ENCODE data around the gene FSIP1.

The FSIP1 gene

GRCh38 chr15:39582286-39582976, 200.2 kb downstream of the FSIP1 start:
- no peak for DNase-seq (ENCODE audit: low spot score)

GRCh38 chr15:39581793-39582285, 200.8 kb downstream of the FSIP1 start:
- DNase-seq (ENCODE audit: low spot score), result no peak

GRCh38 chr15:39581242-39581792, 201.3 kb downstream of the FSIP1 start:
- no peak for DNase-seq (ENCODE audit: low spot score)

GRCh38 chr15:39580485-39581241, 202.0 kb downstream of the FSIP1 start, which contains the start of gene THBS1:
Gene THBS1, plus strand, starts transcription at chr15:39581079. Its CDS starts 779 bp downstream, at chr15:39581858.
- DNase-seq (ENCODE audit: low spot score), result no peak

GRCh38 chr15:39580117-39580484, 202.5 kb downstream of the FSIP1 start:
- peak; percentile 26 for DNase-seq (ENCODE audit: low spot score)

- DNase-seq (ENCODE audit: low spot score), result peak; percentile 43
Measured at GRCh38 chr15:39579487-39580116, 203.0 kb downstream of the FSIP1 start.

GRCh38 chr15:39578851-39579486, 203.7 kb downstream of the FSIP1 start:
- DNase-seq (ENCODE audit: low spot score), result no peak

GRCh38 chr15:39575180-39575579, 207.5 kb downstream of the FSIP1 start:
- no peak for DNase-seq (ENCODE audit: low spot score)

- DNase-seq (ENCODE audit: low spot score), result no peak
Measured at GRCh38 chr15:39574427-39574826, 208.2 kb downstream of the FSIP1 start.

GRCh38 chr15:39573844-39574243, 208.8 kb downstream of the FSIP1 start:
- DNase-seq (ENCODE audit: low spot score), result no peak

GRCh38 chr15:39573287-39573686, 209.4 kb downstream of the FSIP1 start:
- DNase-seq (ENCODE audit: low spot score), result no peak

GRCh38 chr15:39565851-39566250, 216.8 kb downstream of the FSIP1 start:
- DNase-seq (ENCODE audit: low spot score), result peak; percentile 44

- DNase-seq (ENCODE audit: low spot score), result no peak
Measured at GRCh38 chr15:39564972-39565665, 217.5 kb downstream of the FSIP1 start.

GRCh38 chr15:39558421-39558820, 224.2 kb downstream of the FSIP1 start:
- DNase-seq (ENCODE audit: low spot score), result no peak

- no peak for DNase-seq (ENCODE audit: low spot score)
Measured at GRCh38 chr15:39556461-39556860, 226.2 kb downstream of the FSIP1 start.

- no peak for DNase-seq (ENCODE audit: low spot score)
Measured at GRCh38 chr15:39555885-39556284, 226.8 kb downstream of the FSIP1 start.

- DNase-seq (ENCODE audit: low spot score), result no peak
Measured at GRCh38 chr15:39554746-39555387, 227.8 kb downstream of the FSIP1 start.

- no peak for DNase-seq (ENCODE audit: low spot score)
Measured at GRCh38 chr15:39553947-39554693, 228.5 kb downstream of the FSIP1 start.

- DNase-seq (ENCODE audit: low spot score), result no peak
Measured at GRCh38 chr15:39552556-39552955, 230.1 kb downstream of the FSIP1 start.

GRCh38 chr15:39551476-39551875, 231.2 kb downstream of the FSIP1 start:
- no peak for DNase-seq (ENCODE audit: low spot score)
